ENCODE measurements around the gene ATP13A2. TPM values are rescaled to one million over a fixed set of nuclear protein-coding genes. Genes with fewer than 3 reads are reported as not detected.
A peak's percentile ranks its signal among the peaks of the same experiment; 100 is the strongest.

ATP13A2 gene
- total RNA-seq, 8 experiments from 2014 or later, result 32.2 to 80.0 (median 55.8) TPM

DNA sequence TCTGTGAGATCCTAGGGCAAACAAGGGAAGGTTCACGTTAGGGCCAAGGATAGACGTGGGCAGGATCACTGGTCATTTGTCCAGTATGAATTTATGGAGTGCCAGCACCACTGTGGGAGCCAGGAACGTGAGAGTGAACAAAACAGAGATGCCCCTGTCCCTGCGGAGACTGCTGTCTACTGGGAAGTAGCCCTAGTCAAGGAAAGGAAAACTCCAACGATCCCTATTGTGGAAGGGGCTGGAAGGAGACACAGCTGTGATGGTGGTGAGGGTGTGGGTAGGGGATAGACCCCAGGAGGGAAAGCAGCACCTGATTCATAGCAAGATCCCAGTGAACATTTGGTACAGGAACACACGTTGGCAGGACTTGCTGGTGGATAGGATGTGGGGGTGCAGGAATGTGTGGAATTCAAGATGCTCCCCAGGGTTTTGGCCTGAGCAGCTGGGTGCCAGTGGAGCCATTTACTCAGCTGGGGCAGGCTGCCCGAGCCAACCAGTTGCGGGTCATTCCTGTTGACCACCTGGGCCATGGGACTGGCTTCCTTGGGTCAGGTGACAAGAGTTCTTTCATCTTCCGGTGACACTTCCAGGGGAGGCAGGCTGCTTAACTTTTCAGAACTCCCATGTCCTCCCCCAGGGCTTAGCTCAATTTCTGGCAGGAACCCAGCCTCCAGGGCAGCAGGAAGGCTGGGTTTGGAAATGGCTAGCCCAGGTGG lies 1.2 kb upstream of the ATP13A2 start:
- Histone ChIP-seq H3K27ac (no peak overlapping the region), H3K4me1 (replicated peaks in 1 of 2) (peaks cover 12 to 13% of the 10 kb centered on the region in 2 donors), H3K4me3 (no peak overlapping the region)
- WGBS, 10 experiments, result 20 to 83% (median 75%) methylated on average over 1 to 6 of the region's 9 CpGs; no CpG with 5 or more reads in 2 of the 10 experiments
- in situ Hi-C loops (cut with MboI; ENCODE audit: low pct_unique_long_range_greater_than_20kb in 2 of 9, low sequenced_read_pairs in 9 of 9, unreplicated experiment in 9 of 9), result loop anchor here in 1 of 9 experiments (25.0 kb wide), 1 partner anchor 376 kb away; no protein-coding TSS in a partner anchor
- ATAC-seq (replicated peaks in 6 of 8), result no peak

DNA sequence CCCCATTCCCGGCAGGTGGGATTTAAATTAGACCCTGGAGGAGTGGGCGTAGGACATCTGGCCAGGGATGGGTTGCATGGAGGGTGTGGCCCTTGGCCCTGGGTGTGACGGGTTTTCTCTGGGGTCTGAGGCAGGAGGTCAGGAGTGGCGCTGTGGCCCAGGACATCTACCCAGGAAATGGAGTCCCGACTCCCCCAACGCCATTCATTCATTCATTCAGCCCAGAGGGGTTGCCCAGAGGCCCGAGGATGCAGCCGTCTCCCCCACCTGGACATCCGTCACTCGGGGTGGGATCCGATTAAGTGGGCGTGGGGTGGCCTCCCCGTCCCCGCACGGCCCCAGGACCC lies 663 bp downstream of the ATP13A2 start:
- WGBS, 10 experiments, result 0 to 11% (median 2%) methylated on average over 3 to 11 of the region's 15 CpGs; no CpG with 5 or more reads in 7 of the 10 experiments
- ATAC-seq (replicated peaks in 6 of 8), result peak in 2 of 8 experiments; percentile 1 to 2
- Histone ChIP-seq H3K27ac (no peak overlapping the region), H3K4me1 (replicated peaks in 1 of 2) (peaks cover 7 to 12% of the 10 kb centered on the region in 2 donors), H3K4me3 (peak overlapping the region; percentile 68 to 96 (median 83))
- in situ Hi-C loops (cut with MboI; ENCODE audit: low pct_unique_long_range_greater_than_20kb in 2 of 9, low sequenced_read_pairs in 9 of 9, unreplicated experiment in 9 of 9), result loop anchor here in 1 of 9 experiments (25.0 kb wide), 1 partner anchor 374 kb away; no protein-coding TSS in a partner anchor

DNA sequence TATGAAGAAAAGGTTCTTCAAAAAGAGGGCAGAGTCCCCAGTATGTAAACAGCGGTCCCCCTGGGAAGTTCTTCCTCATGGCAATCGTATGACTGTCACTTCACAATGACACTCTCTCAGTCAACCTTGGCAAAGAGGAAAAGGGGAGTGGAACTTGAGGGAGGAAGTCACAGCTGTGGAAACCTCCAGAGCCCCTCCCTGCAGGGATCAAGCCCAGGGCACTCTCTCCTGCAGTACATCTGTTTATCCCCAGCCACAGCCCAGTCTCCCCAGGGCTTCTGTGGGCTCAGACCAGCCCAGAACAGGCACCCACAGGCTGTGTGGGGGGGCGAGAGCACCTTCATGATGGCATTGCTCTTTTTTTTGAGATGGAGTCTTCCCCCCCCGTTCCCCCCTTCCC lies 2.0 kb downstream of the ATP13A2 start:
- Histone ChIP-seq H3K27ac (no peak overlapping the region), H3K4me1 (replicated peaks in 1 of 2) (peaks cover 7 to 12% of the 10 kb centered on the region in 2 donors), H3K4me3 (no peak overlapping the region)
- WGBS, 10 experiments, result 60 to 100% (median 70%) methylated on average over 1 to 2 of the region's 4 CpGs; no CpG with 5 or more reads in 6 of the 10 experiments
- ATAC-seq (replicated peaks in 6 of 8), result peak in 2 of 8 experiments; percentile 18 to 38
- in situ Hi-C loops (cut with MboI; ENCODE audit: low pct_unique_long_range_greater_than_20kb in 2 of 9, low sequenced_read_pairs in 9 of 9, unreplicated experiment in 9 of 9), result loop anchor here in 1 of 9 experiments (25.0 kb wide), 1 partner anchor 372 kb away; no protein-coding TSS in a partner anchor

DNA sequence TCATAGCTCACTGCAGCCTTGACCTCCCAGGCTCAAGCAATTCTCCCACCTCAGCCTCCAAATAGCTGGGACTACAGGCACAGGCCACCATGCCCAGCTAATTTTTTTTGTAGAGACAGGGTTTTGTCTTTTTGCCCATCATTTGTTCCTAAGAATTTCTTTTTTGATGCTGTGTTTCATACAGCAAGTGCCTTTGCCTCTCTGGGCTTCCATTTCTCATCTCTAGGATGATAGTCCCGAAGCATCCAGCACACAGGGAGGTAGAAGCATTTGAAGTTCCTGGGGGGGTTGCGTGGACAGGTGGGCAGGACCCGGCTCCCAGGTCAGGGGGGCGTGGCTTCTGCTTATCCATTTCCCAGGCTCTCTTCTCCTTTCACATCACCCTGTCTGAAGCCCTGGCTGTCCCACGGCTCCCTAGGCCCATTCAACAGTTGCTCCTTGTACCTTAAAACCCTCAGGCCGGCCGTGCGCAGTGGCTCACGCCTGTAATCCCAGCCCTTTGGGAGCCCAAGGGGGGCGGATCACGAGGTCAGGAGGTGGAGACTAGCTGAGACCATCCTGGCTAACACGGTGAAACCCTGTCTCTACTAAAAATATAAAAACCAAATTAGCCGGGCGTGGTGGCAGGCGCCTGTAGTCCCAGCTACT lies 3.4 kb downstream of the ATP13A2 start:
- no peak for ATAC-seq (replicated peaks in 6 of 8)
- Histone ChIP-seq H3K27ac (no peak overlapping the region), H3K4me3 (no peak overlapping the region), H3K4me1 (replicated peaks in 1 of 2) (peaks cover 7 to 12% of the 10 kb centered on the region in 2 donors)
- in situ Hi-C loops (cut with MboI; ENCODE audit: low pct_unique_long_range_greater_than_20kb in 2 of 9, low sequenced_read_pairs in 9 of 9, unreplicated experiment in 9 of 9), result loop anchor here in 1 of 9 experiments (25.0 kb wide), 1 partner anchor 371 kb away; no protein-coding TSS in a partner anchor
- 40 to 93% (median 86%) methylated on average over 1 to 14 of the region's 15 CpGs; no CpG with 5 or more reads in 3 of the 10 experiments for WGBS, 10 experiments

DNA sequence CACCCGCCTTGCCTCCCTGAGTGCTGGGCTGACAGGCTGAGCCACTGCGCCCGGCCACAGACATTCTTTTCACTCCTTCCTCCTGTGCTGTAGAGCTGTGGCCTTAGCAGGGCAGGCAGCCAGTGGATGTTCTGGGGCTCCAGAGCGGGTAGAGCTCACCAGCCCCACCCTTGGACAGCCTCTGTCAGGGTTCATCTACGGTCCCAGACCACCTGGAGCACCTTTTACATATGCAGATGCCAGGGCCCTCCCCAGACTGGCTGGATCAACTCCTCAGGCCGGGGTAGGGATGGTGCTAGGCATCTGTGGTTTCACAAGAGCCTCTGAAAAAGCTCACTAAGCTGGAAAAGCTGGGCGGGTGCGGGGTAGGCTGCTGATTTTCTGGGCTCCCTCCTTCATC lies 4.6 kb downstream of the ATP13A2 start:
- H3K4me3 ChIP-seq, result no peak overlapping the region
- 0 to 100% (median 67%) methylated on average over 1 to 8 of the region's 8 CpGs; no CpG with 5 or more reads in 5 of the 10 experiments for WGBS, 10 experiments
- H3K4me1 ChIP-seq (replicated peaks in 1 of 2), result peaks cover 7 to 11% of the 10 kb centered on the region in 2 donors
- H3K27ac ChIP-seq, result no peak overlapping the region
- in situ Hi-C loops (cut with MboI; ENCODE audit: low pct_unique_long_range_greater_than_20kb in 2 of 9, low sequenced_read_pairs in 9 of 9, unreplicated experiment in 9 of 9), result loop anchor here in 1 of 9 experiments (25.0 kb wide), 1 partner anchor 370 kb away; no protein-coding TSS in a partner anchor
- no peak for ATAC-seq (replicated peaks in 6 of 8)

DNA sequence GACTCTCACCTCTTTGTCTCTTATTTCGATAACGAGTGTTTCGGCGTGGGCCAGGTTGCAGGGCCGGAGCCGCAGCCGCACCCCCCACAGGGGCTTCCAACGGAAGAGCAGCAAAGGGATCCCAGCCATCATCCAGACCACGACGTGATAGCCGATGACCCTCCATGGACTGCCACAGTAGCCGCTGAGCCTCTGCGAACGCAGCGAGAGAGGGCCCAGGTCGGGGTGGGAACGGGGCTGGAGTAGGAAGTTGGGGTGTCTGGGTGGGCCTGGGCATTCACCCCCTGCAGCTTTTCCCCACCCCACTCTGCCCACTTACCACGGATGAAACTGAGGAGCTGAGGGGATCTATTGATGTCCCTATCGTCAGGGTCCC lies 6.4 kb downstream of the ATP13A2 start:
- no peak for ATAC-seq (replicated peaks in 6 of 8)
- Histone ChIP-seq H3K27ac (no peak overlapping the region), H3K4me1 (replicated peaks in 1 of 2) (peaks cover under 1 to 2% of the 10 kb centered on the region in 2 donors), H3K4me3 (no peak overlapping the region)
- in situ Hi-C loops (cut with MboI; ENCODE audit: low pct_unique_long_range_greater_than_20kb in 2 of 9, low sequenced_read_pairs in 9 of 9, unreplicated experiment in 9 of 9), result loop anchor here in 1 of 9 experiments (25.0 kb wide), 1 partner anchor 368 kb away; no protein-coding TSS in a partner anchor
- WGBS, 10 experiments, result 60 to 100% (median 98%) methylated on average over 1 to 10 of the region's 19 CpGs; no CpG with 5 or more reads in 6 of the 10 experiments

DNA sequence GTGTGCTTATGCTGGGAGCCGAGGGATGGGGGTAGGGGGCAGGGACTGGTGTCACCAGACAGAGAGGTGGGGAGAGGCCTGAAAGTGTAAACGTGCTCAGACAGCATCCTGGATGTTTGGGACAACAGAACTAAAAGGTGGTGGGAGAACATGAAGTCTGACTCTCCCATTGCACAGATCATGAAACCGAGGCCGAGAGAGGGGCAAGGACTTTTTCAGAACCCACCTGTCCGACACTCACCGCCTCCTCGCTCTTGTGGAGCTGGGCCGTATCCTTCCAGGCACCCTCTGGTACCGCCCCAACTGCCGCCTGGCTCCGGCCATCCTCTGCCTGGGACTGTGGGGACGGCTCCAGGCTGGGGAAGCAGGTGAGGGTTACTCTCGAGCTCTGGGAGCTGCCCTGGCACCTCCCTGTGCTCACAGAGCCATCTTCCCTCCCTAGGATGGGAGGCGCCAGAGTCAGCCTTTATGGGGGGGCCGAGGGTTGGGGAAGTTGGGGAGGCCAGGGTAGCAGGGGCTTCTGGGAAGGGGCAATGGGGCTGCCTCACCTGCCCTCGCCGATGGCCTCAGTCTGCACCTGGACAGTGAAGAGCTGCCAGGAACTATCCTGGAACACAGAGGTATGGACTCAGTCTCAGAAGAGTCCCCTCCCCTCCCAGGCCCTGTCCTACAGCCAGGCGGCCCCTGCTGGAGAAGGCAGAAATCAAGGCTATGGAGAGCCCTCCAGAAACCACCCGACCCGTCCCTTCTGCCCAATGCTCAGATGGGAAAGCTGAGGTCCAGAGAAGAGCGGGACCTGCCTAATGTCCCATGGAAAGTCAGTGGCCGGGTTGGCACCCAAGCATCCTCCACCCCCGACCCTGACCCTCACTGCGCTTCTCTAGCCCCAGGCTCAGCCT lies 7.0 kb downstream of the ATP13A2 start:
- ATAC-seq (replicated peaks in 6 of 8), result no peak
- 80 to 100% (median 98%) methylated on average over 1 to 17 of the region's 24 CpGs; no CpG with 5 or more reads in 2 of the 10 experiments for WGBS, 10 experiments
- no peak overlapping the region for H3K4me3 ChIP-seq
- in situ Hi-C loops (cut with MboI; ENCODE audit: low pct_unique_long_range_greater_than_20kb in 2 of 9, low sequenced_read_pairs in 9 of 9, unreplicated experiment in 9 of 9), result loop anchor here in 1 of 9 experiments (25.0 kb wide), 1 partner anchor 367 kb away; no protein-coding TSS in a partner anchor
- no peaks in the 10 kb centered on the region for H3K4me1 ChIP-seq (replicated peaks in 1 of 2)
- no peak overlapping the region for H3K27ac ChIP-seq

DNA sequence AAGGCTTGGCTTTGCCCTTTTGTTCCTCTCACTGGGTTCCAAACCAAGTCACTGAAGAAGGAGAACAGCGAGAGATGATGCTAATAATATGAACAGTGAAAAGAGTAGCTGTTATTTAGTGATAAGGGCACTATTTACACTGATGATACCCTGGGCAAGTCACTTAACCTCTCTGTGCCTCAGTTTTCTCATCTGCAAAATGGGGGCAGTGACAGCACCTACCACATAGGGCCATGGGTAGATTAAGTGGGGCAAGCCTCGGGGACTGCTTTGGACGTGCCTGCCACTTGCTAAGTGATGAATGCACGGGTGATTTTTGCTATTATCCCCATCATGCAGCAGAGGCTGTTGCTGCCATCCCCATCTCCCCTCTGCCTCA lies 9.2 kb downstream of the ATP13A2 start:
- in situ Hi-C loops (cut with MboI; ENCODE audit: low pct_unique_long_range_greater_than_20kb in 2 of 9, low sequenced_read_pairs in 9 of 9, unreplicated experiment in 9 of 9), result loop anchor here in 1 of 9 experiments (25.0 kb wide), 1 partner anchor 365 kb away; no protein-coding TSS in a partner anchor
- Histone ChIP-seq H3K4me1 (replicated peaks in 1 of 2) (no peaks in the 10 kb centered on the region), H3K27ac (no peak overlapping the region), H3K4me3 (no peak overlapping the region)
- ATAC-seq (replicated peaks in 6 of 8), result no peak
- WGBS, 10 experiments, result 71 to 100% (median 93%) methylated on average over 1 to 4 of the region's 4 CpGs; no CpG with 5 or more reads in 3 of the 10 experiments

DNA sequence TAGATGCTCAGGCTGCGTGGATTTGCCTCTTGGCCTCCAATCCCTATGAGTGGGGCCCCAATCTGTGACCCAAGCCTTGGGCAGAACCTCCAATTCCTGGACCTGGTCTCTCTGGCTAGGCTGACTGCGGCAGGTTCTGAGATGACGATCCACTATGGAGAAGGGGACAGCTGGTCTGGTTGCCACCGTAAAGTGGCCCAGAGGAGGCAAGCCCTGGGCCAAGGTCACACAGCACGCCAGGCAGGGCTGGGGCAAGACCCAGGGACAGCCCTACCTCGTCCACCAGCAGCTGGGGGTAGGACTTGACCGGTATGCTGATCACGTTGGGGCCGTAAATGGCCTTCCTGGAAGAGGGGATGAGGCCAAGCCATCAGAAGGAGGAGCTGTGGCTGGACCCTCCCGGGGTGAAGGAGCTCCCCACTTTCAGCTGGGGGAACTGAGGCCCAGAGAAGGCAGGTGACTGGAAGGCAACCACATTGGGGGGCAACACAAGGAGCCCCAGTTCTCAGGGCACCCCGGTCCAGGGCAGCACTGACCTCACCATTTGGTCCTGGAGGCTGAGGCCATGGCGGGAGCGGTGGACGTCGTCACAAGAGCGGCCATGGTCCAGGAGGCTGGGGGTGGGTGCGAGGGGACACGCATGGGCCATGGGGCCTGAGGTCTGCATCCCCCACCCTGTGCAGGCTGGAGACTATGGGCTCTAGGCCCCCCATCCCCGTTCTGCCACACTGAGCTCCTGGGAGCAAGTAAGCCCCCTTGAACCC lies 9.8 kb downstream of the ATP13A2 start:
- in situ Hi-C loops (cut with MboI; ENCODE audit: low pct_unique_long_range_greater_than_20kb in 2 of 9, low sequenced_read_pairs in 9 of 9, unreplicated experiment in 9 of 9), result loop anchor here in 1 of 9 experiments (25.0 kb wide), 1 partner anchor 365 kb away; no protein-coding TSS in a partner anchor
- Histone ChIP-seq H3K4me3 (no peak overlapping the region), H3K27ac (no peak overlapping the region), H3K4me1 (replicated peaks in 1 of 2) (no peaks in the 10 kb centered on the region)
- peak in 2 of 8 experiments; percentile 16 to 17 for ATAC-seq (replicated peaks in 6 of 8)
- WGBS, 10 experiments, result 93 to 100% (median 100%) methylated on average over 1 to 8 of the region's 19 CpGs; no CpG with 5 or more reads in 5 of the 10 experiments

DNA sequence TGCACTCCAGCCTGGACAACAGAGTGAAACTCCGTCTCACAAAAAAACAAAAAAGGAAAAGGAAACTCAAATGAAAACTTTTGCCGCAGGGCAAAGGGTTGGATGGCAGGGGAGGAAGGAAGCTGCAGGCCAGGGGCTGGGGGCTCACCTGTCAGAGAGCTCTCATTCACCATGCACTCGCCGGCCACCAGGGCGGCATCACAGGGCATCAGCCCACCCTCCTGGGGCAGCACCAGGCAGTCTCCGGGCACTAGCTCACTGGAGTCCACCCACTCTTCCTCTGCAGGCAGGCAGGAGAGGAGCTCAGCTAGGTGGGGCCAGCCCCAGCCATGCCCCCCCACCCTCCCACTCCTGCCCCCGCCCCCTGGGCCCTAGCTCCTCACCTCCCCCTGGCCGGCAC lies 11.9 kb downstream of the ATP13A2 start:
- Histone ChIP-seq H3K4me3 (no peak overlapping the region), H3K4me1 (replicated peaks in 1 of 2) (no peaks in the 10 kb centered on the region), H3K27ac (no peak overlapping the region)
- 76 to 100% (median 100%) methylated on average over 1 to 2 of the region's 8 CpGs; no CpG with 5 or more reads in 4 of the 10 experiments for WGBS, 10 experiments
- ATAC-seq (replicated peaks in 6 of 8), result no peak
- in situ Hi-C loops (cut with MboI; ENCODE audit: low pct_unique_long_range_greater_than_20kb in 2 of 9, low sequenced_read_pairs in 9 of 9, unreplicated experiment in 9 of 9), result loop anchor here in 1 of 9 experiments (25.0 kb wide), 1 partner anchor 363 kb away; no protein-coding TSS in a partner anchor

DNA sequence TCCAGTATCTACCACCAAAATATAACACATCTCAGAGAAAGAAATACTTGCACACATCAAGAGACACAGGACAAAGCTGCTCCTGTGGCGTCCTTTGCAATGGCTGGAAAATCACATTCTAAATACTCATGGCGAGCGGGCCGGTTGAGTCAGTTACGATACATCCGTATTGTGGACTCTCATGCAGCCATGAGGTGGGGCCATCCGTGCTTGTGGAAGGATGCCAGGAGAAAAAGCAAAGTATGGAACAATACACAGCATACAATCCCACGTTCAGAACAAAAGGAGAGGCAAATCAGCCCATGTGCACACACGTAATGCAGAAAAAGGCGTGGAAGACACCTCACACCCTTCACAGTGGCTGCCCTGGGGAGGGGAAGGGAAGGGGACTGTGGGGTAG lies 13.1 kb downstream of the ATP13A2 start:
- peak in 1 of 8 experiments; percentile 64 for ATAC-seq (replicated peaks in 6 of 8)
- H3K27ac ChIP-seq, result no peak overlapping the region
- H3K4me1 ChIP-seq (replicated peaks in 1 of 2), result no peaks in the 10 kb centered on the region
- H3K4me3 ChIP-seq, result no peak overlapping the region
- in situ Hi-C loops (cut with MboI; ENCODE audit: low pct_unique_long_range_greater_than_20kb in 2 of 9, low sequenced_read_pairs in 9 of 9, unreplicated experiment in 9 of 9), result no loop called here
- 0 to 88% (median 74%) methylated on average over 1 to 10 of the region's 10 CpGs; no CpG with 5 or more reads in 3 of the 10 experiments for WGBS, 10 experiments

Data from motor neuron (in vitro differentiated cells).